Common myeloid progenitor, CD34-positive (primary cell): ENCODE results near the gene KRTAP1-3.
"Not testable (repeated sequence)": the region's sequence is repeated elsewhere in the genome, so short reads cannot be mapped to it uniquely, and the experiment has no call there.

Experiments used
- CTCF ChIA-PET: fragments of 350-600 bp; sonication (Branson Sonifier 250); formaldehyde crosslinking; loops from one replicate; lab custom pipeline; 2021; ENCODE audit warnings: antibody characterized with exemption; lab: Charles Lee
- POLR2A ChIA-PET: fragments of 350-600 bp; sonication (Branson Sonifier 250); formaldehyde crosslinking; loops from one replicate; lab custom pipeline; 2021; ENCODE audit warnings: antibody characterized with exemption; lab: Charles Lee
- DNase-seq, 3 donors: peaks; one replicate each; pipeline versions ENCODE4 v3.0.0 to v3.0.0-alpha.2; 2013
- H3K27ac ChIP-seq, 2 experiments: 1 replicate in 1 of 2; 2 replicates in 1 of 2; pipeline ENCODE4 v1.7.0; 2013; ENCODE audit warnings: inconsistent platforms in 2 of 2, low read length in 2 of 2, mild to moderate bottlenecking in 2 of 2, low read depth in 1 of 2, moderate library complexity in 1 of 2; ENCODE audit not compliant: severe bottlenecking in 2 of 2, insufficient read depth in 1 of 2, poor library complexity in 1 of 2
- H3K27me3 ChIP-seq, 5 experiments: replicated peaks in 2 of 5; 1 replicate in 3 of 5; 2 replicates in 2 of 5; pipeline versions ENCODE4 v1.6.1 to v1.7.0; 2013; ENCODE audit warnings: low read length in 4 of 5, mild to moderate bottlenecking in 2 of 5, moderate library complexity in 2 of 5, inconsistent platforms in 1 of 5; ENCODE audit not compliant: insufficient read depth in 5 of 5, control insufficient read depth in 4 of 5
- H3K36me3 ChIP-seq, 4 experiments: 1 replicate in 2 of 4; 2 replicates in 2 of 4; pipeline versions ENCODE4 v1.6.1 to v1.7.0; 2013; ENCODE audit warnings: low read length in 3 of 4, control low read depth in 1 of 4, mild to moderate bottlenecking in 1 of 4; ENCODE audit not compliant: control insufficient read depth in 4 of 4, insufficient read depth in 4 of 4
- H3K4me1 ChIP-seq, 4 experiments: 1 replicate in 3 of 4; 2 replicates in 1 of 4; pipeline versions ENCODE4 v1.6.1 to v1.7.1; 2013; ENCODE audit warnings: low read length in 3 of 4, mild to moderate bottlenecking in 3 of 4, control low read depth in 1 of 4, inconsistent platforms in 1 of 4, moderate library complexity in 1 of 4; ENCODE audit not compliant: control insufficient read depth in 4 of 4, insufficient read depth in 4 of 4; ENCODE audit errors: control extremely low read depth in 1 of 4
- H3K4me3 ChIP-seq, 7 experiments: 1 replicate in 4 of 7; 2 replicates in 3 of 7; pipeline versions ENCODE4 v1.5.1 to v1.7.0; 2013; ENCODE audit warnings: mild to moderate bottlenecking in 7 of 7, low read length in 6 of 7, moderate library complexity in 6 of 7, inconsistent platforms in 2 of 7, low read depth in 2 of 7, control low read depth in 1 of 7; ENCODE audit not compliant: insufficient read depth in 4 of 7, control insufficient read depth in 1 of 7; ENCODE audit errors: extremely low read depth in 1 of 7
- H3K9me3 ChIP-seq, 5 experiments: 1 replicate in 4 of 5; 2 replicates in 1 of 5; pipeline versions ENCODE4 v1.6.1 to v1.7.1; 2013; ENCODE audit warnings: low read length in 4 of 5, mild to moderate bottlenecking in 2 of 5, inconsistent platforms in 1 of 5, low read depth in 1 of 5, moderate library complexity in 1 of 5; ENCODE audit not compliant: control insufficient read depth in 4 of 5, insufficient read depth in 2 of 5; ENCODE audit errors: control extremely low read depth in 1 of 5
- WGBS: methylation state at CpG from one replicate; pipeline ENCODE4 v1.1.5; 2013; ENCODE audit not compliant: insufficient coverage; 5-methylcytosine and 5-hydroxymethylcytosine counted together

KRTAP1-3 gene

DNA sequence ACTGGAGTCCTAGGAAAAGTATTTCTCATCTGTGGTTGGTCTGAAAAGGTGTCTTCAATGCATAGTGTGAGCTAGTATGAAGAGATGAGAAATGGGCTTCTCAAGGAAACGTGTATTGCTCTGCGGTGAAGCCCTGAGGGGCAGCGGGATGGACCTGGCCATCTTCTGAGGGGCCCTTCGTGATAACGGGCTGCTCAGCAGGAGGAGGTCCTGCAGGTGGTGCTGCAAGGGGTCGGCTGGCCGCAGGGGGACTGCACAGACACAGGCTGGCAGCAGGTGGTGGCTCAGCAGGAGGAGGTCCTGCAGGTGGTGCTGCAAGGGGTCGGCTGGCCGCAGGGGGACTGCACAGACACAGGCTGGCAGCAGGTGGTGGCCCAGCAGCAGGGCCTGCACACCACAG lies 19.9 kb upstream of the KRTAP1-3 start:
- POLR2A ChIA-PET, H3K36me3 ChIP-seq, H3K9me3 ChIP-seq, CTCF ChIA-PET, H3K4me3 ChIP-seq, H3K4me1 ChIP-seq, H3K27ac ChIP-seq, DNase-seq: not testable (repeated sequence)
- H3K27me3 ChIP-seq = peaks cover 0 to 22% (median 5%) of the 10 kb centered on the region in 5 experiments
- WGBS = 100% methylated on average over 3 of the region's 9 CpGs

DNA sequence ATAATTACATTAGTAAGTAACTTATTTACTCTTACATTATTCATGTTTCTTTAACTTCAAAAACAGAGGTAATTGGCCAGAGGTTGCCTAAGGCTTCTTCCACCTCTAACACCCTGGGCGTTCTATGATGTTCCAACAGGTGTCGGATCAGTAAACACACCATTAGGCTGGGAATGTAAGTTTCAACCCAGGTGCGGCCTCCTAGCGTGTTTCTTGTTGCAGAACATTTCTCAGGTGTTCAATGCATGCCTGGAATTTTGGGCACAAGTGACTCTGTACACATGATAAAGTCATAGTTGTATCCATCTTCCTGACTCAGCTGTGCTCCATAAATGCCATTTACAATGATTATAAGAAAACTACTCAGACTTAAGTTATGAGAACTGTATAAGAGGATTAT lies 19.4 kb upstream of the KRTAP1-3 start:
- WGBS = 100% methylated on average over 3 of the region's 4 CpGs
- peaks cover 0 to 4% (median 2%) of the 10 kb centered on the region in 5 experiments for H3K9me3 ChIP-seq
- CTCF ChIA-PET = no interaction called here
- POLR2A ChIA-PET = no interaction called here
- no peaks in the 10 kb centered on the region for H3K4me1 ChIP-seq
- H3K27ac ChIP-seq = no peak overlapping the region
- DNase-seq = no peak
- H3K27me3 ChIP-seq = peaks cover 1 to 18% (median 6%) of the 10 kb centered on the region in 5 experiments
- H3K4me3 ChIP-seq = no peak overlapping the region
- no peaks in the 10 kb centered on the region for H3K36me3 ChIP-seq

DNA sequence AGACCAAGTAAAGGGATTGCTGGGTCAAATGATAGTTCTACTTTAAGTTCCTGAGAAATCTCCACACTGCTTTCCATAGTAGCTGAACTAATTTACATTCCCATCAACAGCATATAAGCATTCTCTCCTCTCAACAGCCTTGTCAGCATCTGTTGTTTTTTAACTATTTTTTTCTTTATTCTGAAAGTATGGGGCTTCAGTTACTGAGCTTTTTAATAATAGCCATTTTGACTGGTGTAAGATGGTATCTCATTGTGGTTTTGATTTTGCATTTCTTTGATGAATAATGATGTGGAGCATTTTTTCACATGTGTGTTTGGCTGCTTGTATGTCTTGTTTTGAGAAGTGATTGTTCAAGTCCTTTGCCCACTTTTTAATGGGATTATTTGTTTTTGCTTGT lies 17.9 kb upstream of the KRTAP1-3 start:
- H3K4me3 ChIP-seq = no peak overlapping the region
- no peaks in the 10 kb centered on the region for H3K4me1 ChIP-seq
- peaks cover 0 to 2% (median 2%) of the 10 kb centered on the region in 5 experiments for H3K9me3 ChIP-seq
- H3K27ac ChIP-seq = no peak overlapping the region
- H3K27me3 ChIP-seq = peaks cover 0 to 18% (median 4%) of the 10 kb centered on the region in 5 experiments
- POLR2A ChIA-PET = no interaction called here
- H3K36me3 ChIP-seq = no peaks in the 10 kb centered on the region
- CTCF ChIA-PET = no interaction called here
- DNase-seq = peak in 1 of 3 donors; percentile 12

DNA sequence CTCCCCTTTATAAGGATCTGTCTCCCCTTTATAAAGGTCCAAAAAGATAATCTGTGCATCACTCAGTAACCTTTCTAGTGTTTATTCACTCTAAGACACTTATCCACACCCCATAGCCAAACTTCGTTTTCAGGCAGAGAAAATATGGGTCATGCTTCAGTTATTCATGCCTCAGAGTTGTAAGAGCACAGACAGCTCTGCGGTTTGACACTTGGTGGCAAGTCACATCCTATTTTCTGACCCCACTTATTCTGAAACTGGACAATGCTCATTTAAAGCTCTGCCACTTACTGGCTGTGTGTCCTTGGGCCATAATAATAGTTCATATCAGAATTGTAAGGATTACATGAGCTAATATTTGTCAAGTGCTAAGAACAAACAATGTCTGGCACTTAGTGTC lies 14.4 kb upstream of the KRTAP1-3 start:
- CTCF ChIA-PET = no interaction called here
- no peak overlapping the region for H3K27ac ChIP-seq
- DNase-seq = no peak
- peaks cover 0 to 25% (median 3%) of the 10 kb centered on the region in 5 experiments for H3K27me3 ChIP-seq
- H3K9me3 ChIP-seq = peaks cover 0 to 2% (median 0%) of the 10 kb centered on the region in 5 experiments
- H3K36me3 ChIP-seq = no peaks in the 10 kb centered on the region
- whole genome bisulfite sequencing = 87% methylated on average over 2 of the region's 2 CpGs
- POLR2A ChIA-PET = no interaction called here
- H3K4me1 ChIP-seq = no peaks in the 10 kb centered on the region
- no peak overlapping the region for H3K4me3 ChIP-seq

DNA sequence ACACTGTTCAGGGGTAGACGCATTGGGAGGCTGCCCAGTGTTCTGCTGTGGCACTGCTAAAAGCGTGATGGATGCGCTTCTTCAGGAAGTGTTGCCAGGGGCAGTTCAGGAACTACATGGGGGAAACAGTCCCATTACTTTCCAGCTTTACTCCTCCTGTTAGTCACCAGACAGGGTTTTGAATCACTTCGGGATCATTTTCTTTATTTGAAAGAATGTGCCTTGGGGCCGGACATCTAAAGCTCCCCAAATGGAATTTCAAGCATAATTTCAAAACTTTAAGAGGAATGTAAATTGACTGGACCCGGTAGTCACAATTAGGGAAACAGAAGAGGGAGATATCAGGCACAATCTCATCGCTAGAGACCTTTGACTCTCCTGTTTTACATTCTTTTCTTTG lies 13.8 kb upstream of the KRTAP1-3 start:
- no peak for DNase-seq

DNA sequence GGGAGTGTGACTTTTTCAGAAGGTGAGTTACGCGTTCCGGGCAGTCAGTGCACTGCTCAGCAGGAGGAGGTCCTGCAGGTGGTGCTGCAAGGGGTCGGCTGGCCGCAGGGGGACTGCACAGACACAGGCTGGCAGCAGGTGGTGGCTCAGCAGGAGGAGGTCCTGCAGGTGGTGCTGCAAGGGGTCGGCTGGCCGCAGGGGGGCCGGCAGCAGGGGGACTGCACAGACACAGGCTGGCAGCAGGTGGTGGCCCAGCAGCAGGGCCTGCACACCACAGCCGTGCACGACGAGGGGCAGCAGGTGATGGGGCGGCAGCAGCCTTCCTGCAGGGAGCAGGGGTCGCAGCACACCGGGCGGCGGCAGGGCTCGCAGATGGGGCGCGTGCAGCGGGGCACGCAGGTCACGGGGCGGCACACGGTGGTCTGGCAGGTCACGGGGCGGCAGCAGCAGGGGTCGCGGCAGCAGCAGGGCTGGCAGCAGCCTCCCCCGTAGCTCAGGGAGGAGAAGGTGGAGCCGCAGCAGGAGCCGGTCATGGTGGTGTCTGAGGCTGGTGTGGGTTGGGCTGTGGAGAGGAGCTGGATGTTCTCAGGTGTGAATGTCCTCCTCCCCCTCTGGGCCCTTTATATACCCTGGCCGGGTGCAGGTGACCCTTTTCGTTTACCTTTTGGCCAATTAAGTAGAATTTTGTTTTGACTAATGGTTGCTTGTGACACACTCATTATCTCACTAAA lies 12.2 kb upstream of the KRTAP1-3 start, which contains the start of gene KRTAP2-1:
Gene KRTAP2-1, minus strand, starts transcription at position 582 of the 731 bp plus-strand sequence. Its CDS starts 49 bp downstream, at position 533.
- CTCF ChIA-PET, H3K4me3 ChIP-seq, DNase-seq, H3K36me3 ChIP-seq, H3K4me1 ChIP-seq, H3K27ac ChIP-seq, POLR2A ChIA-PET, H3K9me3 ChIP-seq: not testable (repeated sequence)
- WGBS = 80% methylated on average over 3 of the region's 33 CpGs
- peaks cover 0 to 25% (median 3%) of the 10 kb centered on the region in 5 experiments for H3K27me3 ChIP-seq

More for the DNA sequence above, 13.8 kb upstream of the KRTAP1-3 start:
- WGBS = 84% methylated on average over 5 of the region's 7 CpGs
- H3K9me3 ChIP-seq = peaks cover 0 to 3% (median under 1%) of the 10 kb centered on the region in 5 experiments
- ChIA-PET CTCF (no interaction called here), POLR2A (no interaction called here)
- H3K27ac ChIP-seq = no peak overlapping the region
- H3K36me3 ChIP-seq = no peaks in the 10 kb centered on the region
- H3K4me1 ChIP-seq = no peaks in the 10 kb centered on the region
- peaks cover 0 to 25% (median 3%) of the 10 kb centered on the region in 5 experiments for H3K27me3 ChIP-seq
- no peak overlapping the region for H3K4me3 ChIP-seq

DNA sequence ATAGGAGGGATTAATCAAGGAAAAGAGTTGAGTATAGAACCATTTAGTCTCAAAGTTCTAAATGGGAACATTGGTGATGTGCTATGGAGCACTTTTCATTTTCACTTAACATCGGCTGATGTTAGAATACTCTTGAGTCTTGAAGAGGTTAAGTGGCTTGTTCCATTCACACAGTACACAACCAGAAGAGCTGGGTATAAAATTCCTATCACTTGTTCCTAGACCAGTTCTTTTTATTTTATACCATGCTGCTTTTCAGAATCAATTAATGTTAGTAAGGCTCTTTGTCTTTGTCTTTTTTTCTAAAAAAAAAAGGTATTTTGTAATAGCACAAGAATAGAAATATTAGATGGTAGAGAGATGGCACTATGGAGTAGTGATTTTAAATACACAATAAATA lies 8.3 kb upstream of the KRTAP1-3 start:
- Histone ChIP-seq H3K27me3 (peaks cover 0 to 16% (median 0%) of the 10 kb centered on the region in 5 experiments), H3K36me3 (no peaks in the 10 kb centered on the region), H3K27ac (no peak overlapping the region), H3K9me3 (peaks cover 0 to 3% (median 0%) of the 10 kb centered on the region in 5 experiments), H3K4me1 (no peaks in the 10 kb centered on the region), H3K4me3 (no peak overlapping the region)
- CTCF ChIA-PET = no interaction called here
- POLR2A ChIA-PET = no interaction called here
- DNase-seq = no peak
- no CpG with 5 or more reads among the region's 1 CpG for WGBS
